Esophagus (tissue), 2 donors: ENCODE results near the gene MRPL51. TPM values are rescaled to one million over a fixed set of nuclear protein-coding genes. Genes with fewer than 3 reads are reported as not detected.
"Not testable (repeated sequence)": the region's sequence is repeated elsewhere in the genome, so short reads cannot be mapped to it uniquely, and the experiment has no call there.

ENCODE experiments used
- H3K27ac ChIP-seq, 2 donors: one replicate each; pipeline ENCODE4 v1.5.1; 2013; ENCODE audit warnings: low read depth in 2 of 2, mild to moderate bottlenecking in 2 of 2, inconsistent platforms in 1 of 2, low read length in 1 of 2, moderate library complexity in 1 of 2
- H3K27me3 ChIP-seq, 2 donors: one replicate each; pipeline ENCODE4 v1.6.1; 2013; ENCODE audit warnings: low read length in 2 of 2, control low read depth in 1 of 2, mild to moderate bottlenecking in 1 of 2; ENCODE audit not compliant: insufficient read depth in 2 of 2, control insufficient read depth in 1 of 2
- H3K36me3 ChIP-seq, 2 donors: one replicate each; pipeline ENCODE4 v1.6.1; 2013; ENCODE audit warnings: low read length in 1 of 2; ENCODE audit not compliant: control insufficient read depth in 2 of 2, insufficient read depth in 2 of 2
- H3K4me1 ChIP-seq, 2 donors: one replicate each; pipeline ENCODE4 v1.6.1; 2013; ENCODE audit warnings: low read length in 1 of 2; ENCODE audit not compliant: control insufficient read depth in 2 of 2, insufficient read depth in 2 of 2
- H3K4me3 ChIP-seq, 2 donors: one replicate each; pipeline ENCODE4 v1.5.1; 2013; ENCODE audit warnings: low read length in 2 of 2, mild to moderate bottlenecking in 2 of 2, low read depth in 1 of 2, moderate library complexity in 1 of 2
- H3K9me3 ChIP-seq, 2 donors: one replicate each; pipeline ENCODE4 v1.6.1; 2013; ENCODE audit warnings: mild to moderate bottlenecking in 2 of 2, low read depth in 1 of 2, low read length in 1 of 2, moderate library complexity in 1 of 2; ENCODE audit not compliant: control insufficient read depth in 2 of 2, insufficient read depth in 1 of 2
- WGBS, 2 donors: extraction: QIAGEN DNeasy Blood & Tissue Kit; methylation state at CpG; one replicate each; pipeline ENCODE4 v1.1.7; 2013; 5-methylcytosine and 5-hydroxymethylcytosine counted together
- polyA plus RNA-seq, 2 donors: library from polyadenylated mRNA; stranded (reverse); fragments of 200-250 nt; gene quantifications; one replicate each; pipeline ENCODE4 v1.2.3, GENCODE V29; 2013
- donor health status: healthy with polysubstance abuse.
- donor health status: Bipolar disorder and iron deficiency.

Gene MRPL51
- polyA plus RNA-seq, 2 donors: 60.7 to 124 TPM

DNA sequence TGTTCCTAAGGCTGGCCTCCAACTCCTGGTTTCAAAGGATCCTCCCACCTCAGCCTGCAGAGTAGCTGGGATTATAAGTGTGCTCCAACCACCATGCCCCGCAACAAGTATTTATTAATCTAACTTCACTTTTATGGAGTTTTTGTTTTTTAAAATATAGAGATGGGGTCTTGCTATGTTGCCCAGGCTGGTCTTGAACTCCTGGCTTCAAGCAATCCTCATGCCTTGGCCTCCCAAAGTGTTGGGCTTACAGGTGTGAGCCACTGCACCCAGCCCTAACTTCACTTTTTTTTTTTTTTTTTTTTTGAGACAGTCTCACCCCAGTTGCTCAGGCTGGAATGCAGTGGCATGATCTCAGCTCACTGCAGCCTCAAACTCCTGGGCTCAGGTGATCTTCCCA lies 2.4 kb downstream of the MRPL51 start:
- not testable (repeated sequence) for H3K36me3 ChIP-seq, H3K4me3 ChIP-seq, H3K27ac ChIP-seq, H3K9me3 ChIP-seq, H3K27me3 ChIP-seq, H3K4me1 ChIP-seq
- 95 to 100% methylated on average over 1 of the region's 1 CpG for WGBS, 2 donors

- Histone ChIP-seq H3K4me1 (no peaks in the 10 kb centered on the region), H3K4me3 (no peak overlapping the region), H3K36me3 (no peaks in the 10 kb centered on the region), H3K27ac (no peak overlapping the region), H3K9me3 (no peaks in the 10 kb centered on the region), H3K27me3 (no peaks in the 10 kb centered on the region)
- WGBS, 2 donors: 62 to 68% methylated on average over 4 of the region's 4 CpGs
These were observed 3.6 kb downstream of the MRPL51 start for GRCh38 chr12:6489449-6489848.

- WGBS, 2 donors: 63% methylated on average over 1 of the region's 1 CpG
- Histone ChIP-seq H3K27me3 (no peaks in the 10 kb centered on the region), H3K27ac (no peak overlapping the region), H3K4me1 (no peaks in the 10 kb centered on the region), H3K36me3 (no peaks in the 10 kb centered on the region), H3K4me3 (no peak overlapping the region), H3K9me3 (no peaks in the 10 kb centered on the region)
These were observed 4.8 kb downstream of the MRPL51 start for GRCh38 chr12:6488240-6488639.

DNA sequence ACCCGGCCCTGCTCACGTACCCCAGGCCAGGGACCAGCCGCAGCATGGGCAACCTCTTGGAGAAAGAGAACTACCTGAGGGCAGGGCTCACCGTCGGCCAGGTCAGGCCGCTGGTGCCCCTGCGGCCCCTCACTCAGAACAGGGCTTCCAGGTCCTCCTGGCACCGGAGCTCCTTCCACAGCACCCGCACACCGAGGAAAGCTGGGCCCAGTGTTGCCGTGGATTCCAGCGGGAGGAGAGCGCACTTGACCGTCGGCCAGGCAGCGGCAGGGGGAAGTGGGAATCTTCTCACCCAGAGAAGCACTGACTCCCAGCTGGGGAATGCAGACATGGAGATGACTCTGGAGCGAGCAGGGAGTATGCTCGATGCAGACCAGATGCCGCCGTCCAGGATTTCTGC lies 14.6 kb downstream of the MRPL51 start:
- Histone ChIP-seq H3K27ac (no peak overlapping the region), H3K4me1 (no peaks in the 10 kb centered on the region), H3K9me3 (no peaks in the 10 kb centered on the region), H3K27me3 (no peaks in the 10 kb centered on the region), H3K36me3 (no peaks in the 10 kb centered on the region), H3K4me3 (no peak overlapping the region)
- WGBS, 2 donors: 89 to 90% methylated on average over 20 of the region's 20 CpGs

DNA sequence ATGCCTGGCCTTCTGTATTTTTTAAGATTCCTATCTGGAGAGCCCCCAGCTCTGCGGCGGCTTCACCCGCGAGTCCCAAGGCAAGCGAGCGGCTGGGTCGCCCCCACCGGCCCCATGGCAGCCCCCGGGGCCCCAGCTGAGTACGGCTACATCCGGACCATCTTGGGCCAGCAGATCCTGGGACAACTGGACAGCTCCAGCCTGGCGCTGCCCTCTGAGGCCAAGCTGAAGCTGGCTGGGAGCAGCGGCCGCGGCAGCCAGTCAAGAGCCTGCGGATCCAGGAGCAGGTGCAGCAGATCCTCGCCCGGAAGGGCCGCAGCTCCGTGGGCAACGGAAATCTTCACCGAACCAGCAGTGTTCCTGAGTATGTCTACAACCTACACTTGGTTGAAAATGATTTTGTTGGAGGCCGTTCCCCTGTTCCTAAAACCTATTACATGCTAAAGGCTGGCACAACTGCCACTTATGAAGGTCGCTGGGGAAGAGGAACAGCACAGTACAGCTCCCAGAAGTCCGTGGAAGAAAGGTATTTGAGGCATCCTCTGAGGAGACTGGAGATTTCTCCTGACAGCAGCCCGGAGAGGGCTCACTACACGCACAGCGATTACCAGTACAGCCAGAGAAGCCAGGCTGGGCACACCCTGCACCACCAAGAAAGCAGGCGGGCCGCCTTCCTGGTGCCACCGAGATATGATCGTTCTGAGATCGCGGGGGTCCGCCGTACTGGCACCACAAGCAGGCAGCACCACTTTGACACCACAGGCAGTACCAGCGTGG lies 15.3 kb downstream of the MRPL51 start:
- H3K27me3 ChIP-seq, H3K4me1 ChIP-seq, H3K4me3 ChIP-seq, H3K27ac ChIP-seq, H3K36me3 ChIP-seq, H3K9me3 ChIP-seq: not testable (repeated sequence)
- 94 to 96% methylated on average over 37 of the region's 37 CpGs for WGBS, 2 donors

DNA sequence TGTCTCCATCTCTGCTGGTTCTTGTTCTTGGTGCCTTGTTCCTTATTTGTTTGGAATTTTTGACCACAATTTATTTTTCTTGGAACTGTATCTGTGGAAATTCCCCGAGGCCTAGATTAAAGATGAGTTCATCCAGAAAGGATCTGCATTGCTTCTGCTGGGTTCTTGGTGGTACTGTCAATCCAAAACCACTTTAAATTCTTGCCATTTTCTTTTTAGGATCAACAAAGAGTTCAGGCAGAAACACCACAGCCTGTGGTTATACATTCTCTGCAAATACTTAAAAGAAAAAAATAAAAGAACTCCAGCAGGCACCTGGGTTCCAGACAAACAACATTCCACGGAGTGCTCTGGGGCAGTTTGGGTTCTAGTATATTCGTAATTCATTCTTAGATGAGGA lies 16.6 kb downstream of the MRPL51 start:
- H3K27ac ChIP-seq: peak overlapping the region in 1 of 2 donors; percentile 7
- H3K36me3 ChIP-seq: no peaks in the 10 kb centered on the region
- no peaks in the 10 kb centered on the region for H3K4me1 ChIP-seq
- 40 to 60% methylated on average over 3 of the region's 3 CpGs for WGBS, 2 donors
- H3K4me3 ChIP-seq: no peak overlapping the region
- no peaks in the 10 kb centered on the region for H3K9me3 ChIP-seq
- H3K27me3 ChIP-seq: no peaks in the 10 kb centered on the region

DNA sequence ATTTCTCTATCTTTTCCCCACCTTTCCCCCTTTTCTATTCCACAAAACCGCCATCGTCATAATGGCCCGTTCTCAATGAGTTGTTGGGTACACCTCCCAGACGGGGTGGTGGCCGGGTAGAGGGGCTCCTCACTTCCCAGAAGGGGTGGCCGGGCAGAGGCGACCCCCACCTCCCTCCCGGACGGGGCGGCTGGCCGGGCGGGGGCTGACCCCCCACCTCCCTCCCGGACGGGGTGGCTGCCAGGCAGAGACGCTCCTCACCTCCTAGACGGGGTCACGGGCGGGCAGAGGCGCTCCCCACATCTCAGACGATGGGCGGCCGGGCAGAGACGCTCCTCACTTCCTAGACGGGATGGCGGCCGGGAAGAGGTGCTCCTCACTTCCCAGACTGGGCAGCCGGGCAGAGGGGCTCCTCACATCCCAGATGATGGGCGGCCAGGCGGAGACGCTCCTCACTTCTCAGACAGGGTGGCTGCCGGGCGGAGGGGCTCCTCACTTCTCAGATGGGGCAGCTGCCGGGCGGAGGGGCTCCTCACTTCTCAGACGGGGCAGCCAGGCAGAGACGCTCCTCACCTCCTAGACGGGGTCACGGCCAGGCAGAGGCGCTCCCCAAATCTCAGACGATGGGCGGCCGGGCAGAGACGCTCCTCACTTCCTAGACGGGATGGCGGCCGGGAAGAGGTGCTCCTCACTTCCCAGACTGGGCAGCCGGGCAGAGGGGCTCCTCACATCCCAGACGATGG lies 17.7 kb downstream of the MRPL51 start:
- H3K4me1 ChIP-seq, H3K4me3 ChIP-seq, H3K9me3 ChIP-seq, H3K36me3 ChIP-seq, H3K27me3 ChIP-seq, H3K27ac ChIP-seq: not testable (repeated sequence)
- 93% methylated on average over 33 to 44 of the region's 48 CpGs for WGBS, 2 donors

DNA sequence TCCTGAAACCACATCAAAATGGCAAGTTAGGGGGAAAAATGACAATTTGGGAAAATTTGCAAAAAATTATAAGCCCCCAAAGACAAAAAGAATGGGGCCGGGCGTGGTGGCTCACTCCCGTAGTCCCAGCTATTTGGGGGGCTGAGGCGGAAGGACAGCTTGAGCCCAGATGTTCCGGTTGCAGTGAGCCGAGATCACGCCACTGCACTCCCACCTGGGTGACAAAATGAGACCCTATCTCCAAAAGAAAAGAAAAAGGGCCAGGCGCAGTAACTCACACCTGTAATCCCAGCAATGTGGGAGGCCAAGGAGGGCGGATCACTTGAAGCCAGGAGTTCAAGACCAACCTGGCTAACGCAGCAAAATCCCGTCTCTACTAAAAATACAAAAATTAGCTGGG lies 20.6 kb downstream of the MRPL51 start:
- peaks cover 0 to 3% of the 10 kb centered on the region in 2 donors for H3K4me1 ChIP-seq
- WGBS, 2 donors: 84 to 88% methylated on average over 11 of the region's 11 CpGs

DNA sequence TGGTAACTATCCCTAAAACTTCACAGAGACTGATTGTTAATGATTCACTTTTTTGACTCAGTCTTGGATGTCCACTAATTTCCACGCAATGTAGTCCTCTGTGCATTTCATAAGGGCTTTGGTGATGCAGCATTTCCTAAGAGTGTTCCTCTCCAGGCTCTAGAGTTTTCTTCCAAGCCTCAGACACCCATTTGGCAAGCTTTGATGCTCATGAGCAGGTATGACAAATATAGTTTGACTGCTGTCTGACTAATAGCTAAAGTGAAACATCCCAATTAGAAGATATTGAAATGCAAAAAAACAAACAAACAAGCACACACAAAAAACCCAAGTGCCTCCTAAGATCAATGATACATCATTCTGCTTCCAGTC lies 21.1 kb downstream of the MRPL51 start:
- H3K27me3 ChIP-seq: no peaks in the 10 kb centered on the region
- no peak overlapping the region for H3K27ac ChIP-seq
- no peaks in the 10 kb centered on the region for H3K36me3 ChIP-seq
- no peak overlapping the region for H3K4me3 ChIP-seq
- peaks cover 0 to 3% of the 10 kb centered on the region in 2 donors for H3K4me1 ChIP-seq
- 70 to 94% methylated on average over 1 of the region's 1 CpG for WGBS, 2 donors
- H3K9me3 ChIP-seq: no peaks in the 10 kb centered on the region

More for the DNA sequence above, 20.6 kb downstream of the MRPL51 start:
- no peak overlapping the region for H3K27ac ChIP-seq
- H3K27me3 ChIP-seq: no peaks in the 10 kb centered on the region
- no peak overlapping the region for H3K4me3 ChIP-seq
- no peaks in the 10 kb centered on the region for H3K9me3 ChIP-seq
- H3K36me3 ChIP-seq: no peaks in the 10 kb centered on the region
